ENCODE data around the gene HPGDS. TPM values are rescaled to one million over a fixed set of nuclear protein-coding genes. Genes with fewer than 3 reads are reported as not detected.
"Not testable (repeated sequence)": the region's sequence is repeated elsewhere in the genome, so short reads cannot be mapped to it uniquely, and the experiment has no call there.

HPGDS gene
- polyA plus RNA-seq, 6 donors from 2014 or later = not detected

GRCh38 chr4:94351319-94351718 lies 8.7 kb upstream of the HPGDS start:
- ATAC-seq (ENCODE audit: low read depth in 2 of 2) = no peak
- Mint-ChIP-seq H3K9me3 (no peaks in the 10 kb centered on the region), H3K27ac (no peak overlapping the region), H3K4me1 (no peaks in the 10 kb centered on the region), H3K36me3 (no peaks in the 10 kb centered on the region), H3K4me3 (no peak overlapping the region), H3K27me3 (peaks cover 14 to 25% (median 22%) of the 10 kb centered on the region in 3 donors)
- DNase-seq = no peak

DNA sequence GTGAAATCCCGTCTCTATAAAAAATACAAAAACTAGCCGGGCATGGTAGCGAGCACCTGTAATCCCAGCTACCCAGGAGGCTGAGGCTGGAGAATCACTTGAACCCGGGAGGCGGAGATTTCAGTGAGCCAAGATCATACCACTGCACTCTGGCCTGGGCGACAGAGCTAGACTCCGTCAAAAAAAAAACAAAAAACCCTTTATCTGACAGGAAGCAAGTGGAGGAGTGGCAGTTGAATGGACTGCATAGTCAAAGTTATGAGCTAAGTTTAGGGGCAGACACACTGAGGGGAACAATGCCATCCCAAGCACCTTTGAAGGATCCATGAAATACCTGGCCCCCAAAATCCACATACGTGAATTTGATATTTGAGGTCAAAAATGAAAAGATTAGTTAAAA lies 7.5 kb upstream of the HPGDS start:
- H3K36me3 Mint-ChIP-seq = no peaks in the 10 kb centered on the region
- H3K9me3 Mint-ChIP-seq = no peaks in the 10 kb centered on the region
- H3K4me1 Mint-ChIP-seq = peaks cover 0 to 3% (median 0%) of the 10 kb centered on the region in 3 donors

DNA sequence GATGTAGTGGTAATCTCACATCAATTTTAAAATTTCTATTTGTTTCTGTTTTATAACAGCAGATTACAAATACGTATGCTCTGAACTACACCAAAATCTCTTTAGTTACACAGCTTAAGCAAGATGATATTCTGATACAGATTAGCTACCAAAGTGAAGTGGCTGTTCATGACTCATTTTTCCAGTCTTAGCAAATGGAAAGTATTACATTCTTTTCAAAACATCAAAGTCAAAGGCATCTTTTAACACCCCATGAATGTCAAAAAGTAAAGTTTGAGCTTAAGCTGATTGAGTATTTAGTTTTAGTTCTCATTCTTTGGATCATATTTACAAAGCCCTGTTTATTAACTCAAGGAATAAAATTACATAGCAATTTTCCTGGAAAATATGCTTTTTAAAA lies 6.6 kb upstream of the HPGDS start:
- Mint-ChIP-seq H3K27me3 (peaks cover 14 to 25% (median 22%) of the 10 kb centered on the region in 3 donors), H3K9me3 (no peaks in the 10 kb centered on the region), H3K4me3 (no peak overlapping the region), H3K27ac (no peak overlapping the region), H3K4me1 (peaks cover 0 to 3% (median 0%) of the 10 kb centered on the region in 3 donors), H3K36me3 (no peaks in the 10 kb centered on the region)
- DNase-seq (no peak), ATAC-seq (ENCODE audit: low read depth in 2 of 2) (no peak)

More for the DNA sequence above, 7.5 kb upstream of the HPGDS start:
- no peak overlapping the region for H3K4me3 Mint-ChIP-seq
- ATAC-seq (ENCODE audit: low read depth in 2 of 2) (no peak), DNase-seq (no peak)
- H3K27ac Mint-ChIP-seq = no peak overlapping the region
- peaks cover 14 to 25% (median 22%) of the 10 kb centered on the region in 3 donors for H3K27me3 Mint-ChIP-seq

GRCh38 chr4:94348666-94349065 lies 6.0 kb upstream of the HPGDS start:
- H3K4me3 Mint-ChIP-seq = no peak overlapping the region
- H3K9me3 Mint-ChIP-seq = no peaks in the 10 kb centered on the region
- peaks cover 14 to 25% (median 22%) of the 10 kb centered on the region in 3 donors for H3K27me3 Mint-ChIP-seq
- H3K36me3 Mint-ChIP-seq = no peaks in the 10 kb centered on the region
- no peak for DNase-seq
- no peak overlapping the region for H3K27ac Mint-ChIP-seq
- no peak for ATAC-seq (ENCODE audit: low read depth in 2 of 2)
- H3K4me1 Mint-ChIP-seq = peaks cover 0 to 3% (median 0%) of the 10 kb centered on the region in 3 donors

DNA sequence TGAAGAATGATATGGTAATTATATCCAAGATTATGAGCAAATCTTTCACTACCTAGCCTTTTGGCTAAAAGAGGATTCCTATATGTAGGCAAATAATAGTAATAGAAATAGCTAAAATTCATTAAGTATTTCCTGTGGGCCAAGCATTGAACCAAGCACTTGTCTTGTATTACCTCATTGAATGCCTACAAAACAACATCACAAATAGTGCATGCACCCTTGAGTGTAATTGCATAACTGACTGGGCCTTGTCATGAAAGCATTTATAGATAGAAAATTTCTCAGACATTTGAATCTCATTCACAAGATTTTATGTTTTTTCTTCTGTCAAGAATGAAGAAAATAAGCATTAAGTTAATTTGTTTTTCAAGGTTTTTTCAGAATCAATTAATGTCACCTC lies 3.9 kb upstream of the HPGDS start:
- H3K36me3 Mint-ChIP-seq = no peaks in the 10 kb centered on the region
- H3K4me1 Mint-ChIP-seq = peaks cover 3 to 6% (median 3%) of the 10 kb centered on the region in 3 donors
- no peak for DNase-seq
- H3K9me3 Mint-ChIP-seq = no peaks in the 10 kb centered on the region
- ATAC-seq (ENCODE audit: low read depth in 2 of 2) = no peak
- no peak overlapping the region for H3K27ac Mint-ChIP-seq
- H3K4me3 Mint-ChIP-seq = no peak overlapping the region
- peaks cover 4 to 13% (median 7%) of the 10 kb centered on the region in 3 donors for H3K27me3 Mint-ChIP-seq

GRCh38 chr4:94345969-94346368 lies 3.3 kb upstream of the HPGDS start:
- no peak overlapping the region for H3K4me3 Mint-ChIP-seq
- H3K36me3 Mint-ChIP-seq = no peaks in the 10 kb centered on the region
- H3K27ac Mint-ChIP-seq = no peak overlapping the region
- H3K4me1 Mint-ChIP-seq = peaks cover 3 to 6% (median 3%) of the 10 kb centered on the region in 3 donors
- DNase-seq = no peak
- no peaks in the 10 kb centered on the region for H3K9me3 Mint-ChIP-seq
- ATAC-seq (ENCODE audit: low read depth in 2 of 2) = no peak
- H3K27me3 Mint-ChIP-seq = peaks cover 0 to 10% (median 7%) of the 10 kb centered on the region in 3 donors

DNA sequence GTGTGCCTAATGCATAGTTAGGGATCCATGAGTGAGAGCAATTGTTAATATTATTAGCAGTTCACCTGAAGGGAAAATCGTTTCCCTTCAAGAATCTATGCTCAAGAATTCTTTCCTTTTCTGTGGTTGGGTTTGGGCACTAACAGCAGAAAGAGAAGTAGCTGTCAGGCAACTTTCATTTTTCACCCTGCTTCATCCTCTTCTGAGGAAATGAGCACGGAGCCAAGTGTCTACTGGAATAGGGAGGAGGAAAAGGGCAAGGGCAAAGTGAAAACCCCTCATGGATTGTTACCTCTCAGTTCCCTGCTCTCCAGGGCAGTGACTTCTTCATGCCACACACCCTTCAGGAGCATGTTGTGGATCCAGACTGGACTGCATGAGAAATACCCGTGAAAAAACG lies 2.6 kb upstream of the HPGDS start:
- DNase-seq (no peak), ATAC-seq (ENCODE audit: low read depth in 2 of 2) (no peak)
- Mint-ChIP-seq H3K27me3 (peaks cover 0 to 7% (median 6%) of the 10 kb centered on the region in 3 donors), H3K9me3 (no peaks in the 10 kb centered on the region), H3K27ac (no peak overlapping the region), H3K4me3 (no peak overlapping the region), H3K4me1 (peaks cover 3 to 6% (median 3%) of the 10 kb centered on the region in 3 donors), H3K36me3 (no peaks in the 10 kb centered on the region)

DNA sequence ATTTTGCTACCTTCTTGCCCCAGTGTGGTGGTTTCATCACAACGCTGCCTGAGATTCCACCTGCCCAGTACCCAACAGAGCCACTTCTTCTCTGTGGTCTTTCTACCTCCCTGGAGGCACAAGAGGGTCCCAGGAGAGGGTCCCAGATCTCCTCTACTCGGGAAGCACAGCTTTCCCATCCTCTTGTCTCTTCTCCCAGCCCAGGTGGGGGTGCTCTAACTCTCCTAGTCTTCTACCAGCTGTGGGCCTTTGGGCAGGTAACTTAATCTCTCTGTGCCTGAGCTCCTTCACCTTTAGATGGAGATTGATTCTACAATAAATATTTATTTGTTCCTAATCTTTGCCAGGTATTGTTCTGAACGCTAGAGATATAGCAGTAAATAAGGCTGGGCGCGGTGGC lies 1.8 kb upstream of the HPGDS start:
- no peak overlapping the region for H3K4me3 Mint-ChIP-seq
- no peak overlapping the region for H3K27ac Mint-ChIP-seq
- ATAC-seq (ENCODE audit: low read depth in 2 of 2) = no peak
- no peak for DNase-seq
- peaks cover 7 to 10% (median 8%) of the 10 kb centered on the region in 3 donors for H3K4me1 Mint-ChIP-seq
- H3K27me3 Mint-ChIP-seq = peaks cover 0 to 7% (median 0%) of the 10 kb centered on the region in 3 donors
- no peaks in the 10 kb centered on the region for H3K36me3 Mint-ChIP-seq
- H3K9me3 Mint-ChIP-seq = peaks cover 0 to 2% (median 0%) of the 10 kb centered on the region in 7 donors

DNA sequence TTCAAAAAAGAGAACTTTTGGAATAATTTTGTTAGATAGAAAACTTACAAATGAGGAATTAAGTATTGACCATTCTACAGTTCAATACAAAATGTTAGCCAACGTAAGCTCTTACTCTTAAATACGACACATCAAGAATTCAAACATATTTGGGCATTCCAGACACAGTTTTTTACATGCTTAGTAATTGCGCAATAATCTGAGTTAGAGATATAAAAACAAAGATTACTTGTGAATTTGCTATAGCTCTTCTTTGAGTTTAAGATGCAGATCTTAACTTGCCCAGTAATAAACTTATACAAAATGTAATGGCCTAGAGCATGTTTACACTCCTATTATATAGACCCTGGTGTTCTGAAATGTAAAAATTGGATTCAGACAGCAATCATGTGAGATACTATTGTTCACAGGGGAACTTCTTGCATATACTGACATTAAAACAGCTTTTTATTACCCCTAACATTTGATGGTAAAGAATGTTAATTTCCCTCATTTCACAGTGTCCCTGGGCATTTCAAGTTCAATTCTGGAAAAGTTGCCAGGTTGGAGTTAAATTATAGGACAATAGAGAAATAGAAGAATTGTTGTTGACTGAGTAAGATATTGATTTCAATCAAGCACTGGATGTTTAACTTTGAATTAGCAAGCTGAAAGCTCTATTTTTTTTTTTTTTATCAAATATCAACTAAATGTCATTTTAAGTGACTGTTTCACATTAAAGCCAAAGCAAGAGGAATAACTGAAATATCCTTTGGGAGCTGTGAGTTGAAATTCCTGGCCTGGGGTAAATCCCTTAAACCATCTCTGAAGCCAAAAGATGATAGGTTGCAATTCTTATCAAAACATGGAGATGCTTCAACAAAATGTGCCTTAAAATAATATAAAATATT lies 910 bp downstream of the HPGDS start:
- DNase-seq = no peak
- H3K27me3 Mint-ChIP-seq = no peaks in the 10 kb centered on the region
- no peaks in the 10 kb centered on the region for H3K36me3 Mint-ChIP-seq
- no peak overlapping the region for H3K27ac Mint-ChIP-seq
- no peak for ATAC-seq (ENCODE audit: low read depth in 2 of 2)
- H3K9me3 Mint-ChIP-seq = peaks cover 0 to 2% (median 0%) of the 10 kb centered on the region in 7 donors
- peaks cover 8 to 16% (median 11%) of the 10 kb centered on the region in 3 donors for H3K4me1 Mint-ChIP-seq
- no peak overlapping the region for H3K4me3 Mint-ChIP-seq

DNA sequence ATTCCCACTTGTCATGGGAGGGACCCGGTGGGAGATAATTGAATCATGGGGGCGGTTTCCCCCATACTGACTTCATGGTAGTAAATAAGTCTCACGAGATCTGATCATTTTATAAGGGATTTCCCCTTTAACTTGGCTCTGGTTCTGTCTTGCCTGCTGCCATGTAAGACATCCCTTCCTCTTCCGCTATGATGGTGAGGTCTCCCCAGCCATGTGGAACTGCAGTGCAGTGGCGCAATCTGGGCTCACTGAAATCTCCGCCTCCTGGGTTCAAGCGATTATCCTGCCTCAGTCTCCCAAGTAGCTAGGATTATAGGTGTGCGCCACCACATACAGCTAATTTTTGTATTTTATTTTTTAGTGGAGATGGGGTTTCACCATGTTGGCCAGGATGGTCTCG lies 2.9 kb downstream of the HPGDS start:
- H3K27me3 Mint-ChIP-seq = no peaks in the 10 kb centered on the region
- peak overlapping the region in 1 of 6 donors; percentile 75 for H3K27ac Mint-ChIP-seq
- peak overlapping the region in 6 of 8 donors; percentile 6 to 83 (median 48) for H3K4me3 Mint-ChIP-seq
- peaks cover 8 to 16% (median 8%) of the 10 kb centered on the region in 3 donors for H3K4me1 Mint-ChIP-seq
- ATAC-seq (ENCODE audit: low read depth in 2 of 2) = peak in 1 of 2 donors; percentile 30
- DNase-seq = no peak
- peaks cover 0 to 2% (median 0%) of the 10 kb centered on the region in 7 donors for H3K9me3 Mint-ChIP-seq
- H3K36me3 Mint-ChIP-seq = no peaks in the 10 kb centered on the region

DNA sequence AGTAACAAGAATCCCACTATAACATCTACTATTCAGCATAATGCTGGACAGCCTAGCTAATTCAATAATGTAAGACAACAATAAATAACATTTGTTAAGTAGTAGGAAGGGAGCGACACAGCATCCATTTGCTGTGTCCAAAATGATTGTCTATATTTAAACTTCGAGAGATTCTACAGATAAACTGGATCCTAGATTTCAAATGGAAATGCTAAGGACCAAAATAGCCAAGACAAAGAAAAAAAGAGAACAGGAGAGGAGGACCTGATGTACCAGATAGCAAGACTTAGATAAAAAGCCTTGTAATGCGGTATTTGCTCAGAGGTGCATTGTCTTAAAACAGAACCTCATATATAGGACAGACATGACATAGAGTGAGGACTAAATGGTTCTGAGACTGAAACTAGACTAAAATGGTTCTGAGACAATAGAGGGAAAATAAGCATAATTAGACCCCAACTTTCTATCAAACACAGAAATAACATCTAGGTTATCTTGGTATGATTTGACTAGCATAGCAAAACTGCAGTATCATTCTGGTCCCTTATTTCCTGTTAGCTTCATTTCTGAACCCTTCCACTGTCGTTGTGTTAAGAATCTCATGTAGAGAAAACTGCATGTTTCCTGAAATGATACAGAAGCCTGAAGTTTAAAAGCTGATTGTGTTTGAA lies 3.8 kb downstream of the HPGDS start:
- peaks cover 0 to 2% (median 0%) of the 10 kb centered on the region in 7 donors for H3K9me3 Mint-ChIP-seq
- DNase-seq (no peak), ATAC-seq (ENCODE audit: low read depth in 2 of 2) (no peak)
- H3K27me3 Mint-ChIP-seq = no peaks in the 10 kb centered on the region
- H3K36me3 Mint-ChIP-seq = no peaks in the 10 kb centered on the region
- H3K4me3 Mint-ChIP-seq = peak overlapping the region in 3 of 8 donors; percentile 48 to 63 (median 59)
- H3K27ac Mint-ChIP-seq = peak overlapping the region in 2 of 6 donors; percentile 60 to 64
- peaks cover 8 to 16% (median 8%) of the 10 kb centered on the region in 3 donors for H3K4me1 Mint-ChIP-seq

DNA sequence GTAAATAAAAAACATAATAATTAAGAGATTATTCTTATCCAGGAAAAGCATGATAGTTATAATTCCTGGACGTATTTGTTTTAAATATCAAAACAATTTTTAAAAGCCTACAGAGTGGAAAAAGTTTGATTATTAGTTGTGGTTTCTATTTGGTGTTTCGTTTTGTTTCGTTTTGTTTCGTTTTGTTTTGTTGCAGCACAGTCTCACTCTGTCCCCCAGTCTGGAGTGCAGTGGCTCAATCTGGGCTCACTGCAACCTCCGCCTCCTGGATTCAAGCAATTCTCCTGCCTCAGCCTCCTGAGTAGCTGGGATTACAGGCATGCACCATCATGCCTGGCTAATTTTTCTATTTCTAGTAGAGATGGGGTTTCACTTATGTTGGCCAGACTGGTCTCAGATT lies 5.8 kb downstream of the HPGDS start:
- H3K4me1 Mint-ChIP-seq = peaks cover 4 to 10% (median 8%) of the 10 kb centered on the region in 3 donors
- H3K27ac Mint-ChIP-seq; H3K27me3 Mint-ChIP-seq; H3K36me3 Mint-ChIP-seq; DNase-seq; H3K4me3 Mint-ChIP-seq; ATAC-seq (ENCODE audit: low read depth in 2 of 2); H3K9me3 Mint-ChIP-seq: not testable (repeated sequence)

- H3K27me3 Mint-ChIP-seq = no peaks in the 10 kb centered on the region
- peaks cover 0 to 2% (median 0%) of the 10 kb centered on the region in 7 donors for H3K9me3 Mint-ChIP-seq
- DNase-seq = no peak
- no peak overlapping the region for H3K27ac Mint-ChIP-seq
- H3K4me1 Mint-ChIP-seq = peaks cover 4 to 10% (median 8%) of the 10 kb centered on the region in 3 donors
- H3K36me3 Mint-ChIP-seq = no peaks in the 10 kb centered on the region
- no peak overlapping the region for H3K4me3 Mint-ChIP-seq
- no peak for ATAC-seq (ENCODE audit: low read depth in 2 of 2)
Measured at GRCh38 chr4:94336303-94336702, 6.3 kb downstream of the HPGDS start.
